GM12891 (cell line): ENCODE data around the gene ACTN4.

Experiments used
- POLR2A ChIP-seq: IDR thresholded peaks from 2 replicates; pipeline ENCODE4 v1.6.1; 2011; ENCODE audit warnings: low read depth, low read length, control low read depth
- POLR2AphosphoS5 ChIP-seq: IDR thresholded peaks from 2 replicates; pipeline ENCODE4 v1.6.1; 2011; ENCODE audit warnings: low read depth, low read length, control low read depth
- POU2F2 ChIP-seq: IDR thresholded peaks from 2 replicates; pipeline ENCODE4 v1.6.1; 2011; ENCODE audit warnings: low read depth, mild to moderate bottlenecking, control low read depth, low read length, moderate library complexity
- TAF1 ChIP-seq: IDR thresholded peaks from 2 replicates; pipeline ENCODE4 v1.6.1; 2011; ENCODE audit warnings: low read depth, low read length, control low read depth

- peak; percentile 83 for TF ChIP-seq POU2F2
- peak; percentile 97 for TF ChIP-seq POLR2AphosphoS5
- peak; percentile 97 for TF ChIP-seq POLR2A
- TF ChIP-seq TAF1, result peak; percentile 84
These were observed 28.7 kb upstream of the ACTN4 start, which contains the start of gene EIF3K for GRCh38 chr19:38618590-38619360.
